SU-DHL-6 (cell line): ENCODE results near the gene MCAM.

Source experiments
- H2AFZ ChIP-seq: fragments of 200-600 bp; sonication (generic); 2 replicates; pipeline ENCODE4 v1.6.1; 2014; ENCODE audit warnings: low read depth, mild to moderate bottlenecking, moderate library complexity, mixed read lengths, antibody characterized with exemption, low read length; ENCODE audit not compliant: severe bottlenecking
- H3F3A ChIP-seq: fragments of 200-600 bp; shearing (Covaris generic); 2 replicates; pipeline ENCODE4 v1.6.0; 2016; ENCODE audit warnings: antibody characterized with exemption, mild to moderate bottlenecking; ENCODE audit not compliant: insufficient read depth
- H3K27ac ChIP-seq: fragments of 200-600 bp; sonication (generic); 2 replicates; pipeline ENCODE4 v1.5.1; 2016; ENCODE audit warnings: low read depth, mild to moderate bottlenecking, low read length, moderate library complexity, mixed read lengths
- H3K27me3 ChIP-seq: fragments of 200-600 bp; sonication (generic), shearing (Covaris generic); 2 replicates; pipeline ENCODE4 v1.6.0; 2014; ENCODE audit warnings: mild to moderate bottlenecking, low read length
- H3K36me3 ChIP-seq: fragments of 200-600 bp; sonication (generic); 2 replicates; pipeline ENCODE4 v1.6.1; 2014; ENCODE audit warnings: mild to moderate bottlenecking, low read length, mixed read lengths
- H3K4me2 ChIP-seq: fragments of 300-600, 200-600 bp; shearing (Covaris generic), sonication (generic); 2 replicates; pipeline ENCODE4 v1.6.0; 2014; ENCODE audit warnings: low read length, low read depth, mild to moderate bottlenecking; ENCODE audit not compliant: poor library complexity, severe bottlenecking
- H3K4me3 ChIP-seq: fragments of 200-600 bp; sonication (generic); 2 replicates; pipeline ENCODE4 v1.5.1; 2014; ENCODE audit warnings: antibody characterized with exemption, low read length, mild to moderate bottlenecking, mixed read lengths; ENCODE audit not compliant: insufficient read depth, poor library complexity, severe bottlenecking
- H3K79me2 ChIP-seq: fragments of 200-600 bp; sonication (generic); 2 replicates; pipeline ENCODE4 v1.6.1; 2014; ENCODE audit warnings: mild to moderate bottlenecking, low read length, moderate library complexity; ENCODE audit not compliant: insufficient read depth
- H3K9ac ChIP-seq: fragments of 200-600 bp; sonication (generic); 2 replicates; pipeline ENCODE4 v1.7.0; 2014; ENCODE audit warnings: mild to moderate bottlenecking, low read length
- H3K9me2 ChIP-seq: fragments of 200-600 bp; sonication (generic); replicated peaks from 2 replicates; pipeline ENCODE4 v1.6.1; 2014; ENCODE audit warnings: low read length; ENCODE audit not compliant: insufficient read depth
- H3K9me3 ChIP-seq: fragments of 200-600 bp; sonication (generic); 2 replicates; pipeline ENCODE4 v1.6.1; 2014; ENCODE audit warnings: low read length, mixed read lengths; ENCODE audit not compliant: insufficient read depth
- H4K20me1 ChIP-seq: fragments of 200-600 bp; sonication (generic); 2 replicates; pipeline ENCODE4 v1.6.1; 2014; ENCODE audit warnings: low read depth, mild to moderate bottlenecking, antibody characterized with exemption, low read length, moderate library complexity, mixed read lengths
- CTCF ChIP-seq: fragments of 200-600 bp; sonication (generic); IDR thresholded peaks from one replicate; pipeline ENCODE4 v1.5.1; 2017; ENCODE audit warnings: antibody characterized with exemption, mild to moderate bottlenecking, low read length, moderate library complexity; ENCODE audit not compliant: insufficient read depth, poor library complexity, severe bottlenecking
- EZH2phosphoT487 ChIP-seq: fragments of 200-600 bp; sonication (generic), shearing (Covaris generic); conservative IDR thresholded peaks from 2 replicates; pipeline ENCODE4 v1.6.1; 2018; ENCODE audit warnings: mild to moderate bottlenecking, antibody characterized with exemption, low read length, moderate library complexity, mixed read lengths

The MCAM gene

DNA sequence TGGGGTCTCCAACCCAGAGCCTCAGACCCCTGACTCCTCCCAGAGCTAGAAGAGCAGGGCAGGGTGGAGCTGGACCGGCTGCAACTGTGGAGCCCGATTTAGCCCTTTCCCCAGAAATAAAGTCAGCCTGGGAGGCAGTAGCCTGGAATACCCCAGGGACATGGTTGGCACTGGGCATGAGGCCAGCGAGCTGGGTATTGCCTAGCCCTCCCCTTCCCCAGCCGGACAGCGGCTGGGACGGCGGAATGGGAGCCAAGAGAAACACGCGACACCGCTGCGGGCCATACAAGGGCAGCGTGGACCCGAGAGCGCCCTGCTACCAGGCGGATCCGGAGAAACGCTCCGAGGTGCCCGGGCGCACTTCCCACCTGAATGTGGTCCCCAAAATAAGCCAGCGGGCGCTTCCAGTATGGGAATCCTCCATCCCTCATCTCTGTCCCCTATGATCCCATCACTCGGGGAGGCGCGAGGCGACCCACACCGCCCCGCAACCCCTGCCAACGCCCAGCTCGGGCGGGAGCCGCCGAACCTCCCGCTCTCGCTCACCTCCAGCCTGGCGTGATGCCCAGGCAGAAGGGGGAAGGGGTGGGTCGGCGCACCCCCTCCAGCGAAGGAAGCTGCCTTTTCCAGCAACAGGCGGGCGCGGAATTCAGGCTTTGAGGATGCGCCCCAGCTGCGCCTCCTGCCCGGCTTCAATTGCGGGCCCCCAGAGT is 758 bp downstream of the MCAM start:
- Histone ChIP-seq H3K27ac (no peak overlapping the region), H3F3A (no peaks in the 10 kb centered on the region), H3K9ac (no peak overlapping the region; the same call in 1 of the 2 replicates), H3K9me3 (no peaks in the 10 kb centered on the region), H3K4me2 (peak overlapping the region; percentile 47), H3K79me2 (no peaks in the 10 kb centered on the region), H4K20me1 (no peaks in the 10 kb centered on the region), H3K9me2 (no peaks in the 10 kb centered on the region), H2AFZ (no peak overlapping the region), H3K27me3 (no peaks in the 10 kb centered on the region), H3K36me3 (no peaks in the 10 kb centered on the region), H3K4me3 (no peak overlapping the region)
- TF ChIP-seq EZH2phosphoT487 (0 out of 2 replicates have a peak, but pooled peaks have one; percentile 63), CTCF (no peak)

GRCh38 chr11:119315131-119316015 is 1.6 kb downstream of the MCAM start:
- H3K9me3 ChIP-seq, result no peaks in the 10 kb centered on the region
- H3K9ac ChIP-seq, result peak overlapping the region; percentile 2; the same call in 1 of the 2 replicates
- no peaks in the 10 kb centered on the region for H3K9me2 ChIP-seq
- H3K4me3 ChIP-seq, result no peak overlapping the region
- H3K27ac ChIP-seq, result no peak overlapping the region
- no peak for TF ChIP-seq EZH2phosphoT487
- TF ChIP-seq CTCF, result no peak
- no peaks in the 10 kb centered on the region for H3K36me3 ChIP-seq
- no peaks in the 10 kb centered on the region for H3K79me2 ChIP-seq
- H3F3A ChIP-seq, result no peaks in the 10 kb centered on the region
- H2AFZ ChIP-seq, result no peak overlapping the region
- no peaks in the 10 kb centered on the region for H3K27me3 ChIP-seq
- H4K20me1 ChIP-seq, result no peaks in the 10 kb centered on the region
- peak overlapping the region; percentile 47 for H3K4me2 ChIP-seq

DNA sequence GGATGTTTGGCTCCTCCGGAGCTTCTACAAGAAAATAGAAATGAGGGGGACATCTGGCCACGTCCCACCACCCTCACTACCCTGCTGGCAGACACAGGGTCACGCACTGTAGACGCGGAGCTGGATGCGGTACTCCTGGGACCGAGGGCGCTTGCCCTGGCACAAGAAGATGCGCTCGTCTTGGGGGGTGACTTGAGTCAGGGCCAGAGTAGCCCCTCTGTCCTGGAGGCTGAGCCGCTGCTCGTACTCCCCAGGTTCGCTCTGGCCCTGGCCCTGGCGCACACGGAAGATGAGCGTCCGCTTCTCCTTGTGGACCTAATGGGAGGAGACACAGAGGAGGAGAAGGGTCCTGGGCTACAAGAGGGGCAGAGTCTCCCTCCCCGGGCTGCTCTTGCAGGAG is 2.2 kb downstream of the MCAM start:
- Histone ChIP-seq H3K27me3 (no peaks in the 10 kb centered on the region), H2AFZ (no peak overlapping the region), H3K9me2 (no peaks in the 10 kb centered on the region), H3K9me3 (no peaks in the 10 kb centered on the region), H3K4me2 (no peak overlapping the region), H3K9ac (no peak overlapping the region), H3F3A (no peaks in the 10 kb centered on the region), H3K27ac (no peak overlapping the region), H3K4me3 (no peak overlapping the region), H3K36me3 (no peaks in the 10 kb centered on the region), H4K20me1 (no peaks in the 10 kb centered on the region), H3K79me2 (no peaks in the 10 kb centered on the region)
- no peak for TF ChIP-seq EZH2phosphoT487
- no peak for TF ChIP-seq CTCF
